ENCODE data around the gene CNTNAP3.
"Not testable (repeated sequence)": the region's sequence is repeated elsewhere in the genome, so short reads cannot be mapped to it uniquely, and the experiment has no call there.

CNTNAP3 gene
- 0 reads per million in 3 donors for total RNA-seq

DNA sequence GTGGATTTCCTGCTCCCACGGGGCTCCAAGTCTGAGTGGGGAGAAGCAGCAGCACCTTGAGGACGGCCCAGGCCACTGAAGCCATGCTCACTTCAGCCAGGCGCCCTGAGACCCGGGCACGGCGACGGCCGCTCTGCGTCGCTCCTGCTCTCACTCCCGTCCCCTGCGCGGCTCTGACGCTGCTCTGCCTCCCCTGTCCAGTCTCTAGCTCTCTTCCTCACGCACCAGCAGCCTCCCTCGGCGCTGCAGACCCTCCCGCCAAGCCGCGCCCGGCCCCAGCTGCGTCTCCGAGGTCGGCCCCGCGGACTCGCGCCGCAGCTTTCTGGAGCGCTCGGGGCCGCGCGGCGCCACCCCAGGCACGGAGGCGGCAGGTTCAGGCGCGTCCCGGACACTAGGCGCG, at the start of gene CNTNAP3:
CNTNAP3 (minus strand) TSS at position 188 of the 400 bp plus-strand sequence; CDS start at position 85, 103 bp downstream.
- not testable (repeated sequence) for H3K9me3 ChIP-seq (ENCODE audit: control insufficient read depth, low read length); H3K36me3 ChIP-seq (ENCODE audit: control insufficient read depth, insufficient read depth, low read length); H3K27me3 ChIP-seq (replicated peaks; ENCODE audit: control insufficient read depth, insufficient read depth, low read length, poor library complexity, severe bottlenecking); H3K27ac ChIP-seq (ENCODE audit: insufficient read depth, low read length, poor library complexity, severe bottlenecking); H3K4me3 ChIP-seq (ENCODE audit: insufficient read depth, low read depth, low read length, poor library complexity, severe bottlenecking); DNase-seq; H3K4me1 ChIP-seq (ENCODE audit: control insufficient read depth, insufficient read depth, low read length, poor library complexity, severe bottlenecking)

DNA sequence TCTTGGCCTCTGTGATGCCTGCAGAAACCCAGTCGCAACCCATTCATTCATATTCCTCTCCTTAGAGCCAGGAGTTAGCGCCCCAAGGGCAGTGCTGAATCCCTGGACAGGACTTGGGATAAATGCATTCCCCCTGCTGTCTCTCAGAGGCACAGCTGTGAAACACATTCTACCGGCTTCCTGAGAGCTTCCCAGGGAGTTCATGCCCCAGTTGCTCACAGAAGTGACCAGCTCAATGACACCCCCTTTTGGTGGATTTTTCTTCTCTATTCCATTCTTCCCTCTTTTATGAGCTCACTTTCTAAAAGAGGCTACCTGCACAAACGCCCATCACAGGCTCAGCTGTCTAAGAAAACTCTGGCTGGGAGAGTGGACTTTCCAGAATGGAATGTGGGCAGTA, 8.0 kb downstream of the CNTNAP3 start:
- DNase-seq; H3K36me3 ChIP-seq (ENCODE audit: control insufficient read depth, insufficient read depth, low read length): not testable (repeated sequence)

DNA sequence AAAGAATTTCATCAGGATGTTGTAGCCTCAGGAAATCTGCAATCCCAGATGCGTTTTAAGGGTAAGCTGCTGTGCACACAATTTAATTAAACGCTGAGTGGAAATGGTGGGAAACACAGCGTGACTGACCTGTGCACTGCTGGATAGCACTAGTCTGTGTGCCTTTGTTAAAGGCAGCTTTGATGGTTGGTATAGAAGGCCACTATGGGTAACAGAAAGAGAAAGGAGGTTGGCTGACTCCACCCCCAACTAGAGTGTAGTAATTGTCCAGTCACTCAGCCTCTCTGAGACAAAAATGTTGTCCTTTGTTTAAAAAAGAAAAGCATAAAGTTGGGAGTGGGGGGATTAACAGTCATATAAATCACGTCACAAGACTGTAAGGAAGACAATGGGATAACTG, 45.5 kb downstream of the CNTNAP3 start:
- not testable (repeated sequence) for DNase-seq; H3K4me1 ChIP-seq (ENCODE audit: control insufficient read depth, insufficient read depth, low read length, poor library complexity, severe bottlenecking); H3K9me3 ChIP-seq (ENCODE audit: control insufficient read depth, low read length); H3K36me3 ChIP-seq (ENCODE audit: control insufficient read depth, insufficient read depth, low read length); H3K27ac ChIP-seq (ENCODE audit: insufficient read depth, low read length, poor library complexity, severe bottlenecking); H3K27me3 ChIP-seq (replicated peaks; ENCODE audit: control insufficient read depth, insufficient read depth, low read length, poor library complexity, severe bottlenecking); H3K4me3 ChIP-seq (ENCODE audit: insufficient read depth, low read depth, low read length, poor library complexity, severe bottlenecking)

More for the DNA sequence above, 8.0 kb downstream of the CNTNAP3 start:
- H3K4me1 ChIP-seq (ENCODE audit: control insufficient read depth, insufficient read depth, low read length, poor library complexity, severe bottlenecking); H3K4me3 ChIP-seq (ENCODE audit: insufficient read depth, low read depth, low read length, poor library complexity, severe bottlenecking); H3K27ac ChIP-seq (ENCODE audit: insufficient read depth, low read length, poor library complexity, severe bottlenecking); H3K27me3 ChIP-seq (replicated peaks; ENCODE audit: control insufficient read depth, insufficient read depth, low read length, poor library complexity, severe bottlenecking); H3K9me3 ChIP-seq (ENCODE audit: control insufficient read depth, low read length): not testable (repeated sequence)

DNA sequence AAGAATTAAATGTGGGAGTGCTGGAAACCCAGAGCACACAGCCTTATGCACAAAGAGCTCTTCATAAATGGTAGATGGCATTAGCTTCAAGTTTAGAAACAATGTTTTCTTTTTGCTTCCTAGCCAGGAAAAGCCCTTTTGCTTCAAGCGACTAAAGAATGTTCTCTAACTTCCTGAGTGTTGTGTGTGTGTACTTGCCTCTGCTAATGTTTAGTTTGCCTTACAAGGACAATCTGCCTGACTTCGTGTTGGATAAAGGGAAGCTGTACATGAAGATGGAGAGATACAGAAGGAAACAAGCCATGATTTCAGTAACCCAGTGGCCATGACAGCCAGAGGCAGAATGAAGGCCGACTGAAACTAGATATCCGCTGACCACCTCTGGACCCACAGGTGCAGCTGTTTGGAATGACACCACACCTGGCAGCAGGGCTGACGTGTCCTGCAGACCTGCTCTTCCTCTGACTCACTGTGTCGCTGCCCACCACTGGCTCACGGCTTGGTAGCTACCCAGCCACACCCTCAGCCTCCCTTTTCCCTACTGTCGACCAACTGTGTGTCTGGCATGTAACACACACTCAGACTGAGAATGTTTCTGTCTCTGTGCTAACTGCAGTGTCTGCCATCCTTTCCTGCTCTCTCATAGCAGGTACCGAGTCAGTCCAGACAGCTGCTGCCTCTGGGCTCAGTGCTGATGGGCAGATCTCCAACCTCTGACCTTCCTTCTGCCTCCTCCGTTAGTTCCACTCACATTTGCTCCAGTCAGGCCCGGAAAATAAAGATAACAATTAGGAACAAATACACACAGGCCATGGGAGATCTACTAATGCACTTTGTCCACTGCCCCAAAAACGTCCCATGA, 55.6 kb downstream of the CNTNAP3 start:
- H3K27ac ChIP-seq (ENCODE audit: insufficient read depth, low read length, poor library complexity, severe bottlenecking); H3K4me1 ChIP-seq (ENCODE audit: control insufficient read depth, insufficient read depth, low read length, poor library complexity, severe bottlenecking); H3K27me3 ChIP-seq (replicated peaks; ENCODE audit: control insufficient read depth, insufficient read depth, low read length, poor library complexity, severe bottlenecking); H3K4me3 ChIP-seq (ENCODE audit: insufficient read depth, low read depth, low read length, poor library complexity, severe bottlenecking); H3K36me3 ChIP-seq (ENCODE audit: control insufficient read depth, insufficient read depth, low read length); H3K9me3 ChIP-seq (ENCODE audit: control insufficient read depth, low read length); DNase-seq: not testable (repeated sequence)

DNA sequence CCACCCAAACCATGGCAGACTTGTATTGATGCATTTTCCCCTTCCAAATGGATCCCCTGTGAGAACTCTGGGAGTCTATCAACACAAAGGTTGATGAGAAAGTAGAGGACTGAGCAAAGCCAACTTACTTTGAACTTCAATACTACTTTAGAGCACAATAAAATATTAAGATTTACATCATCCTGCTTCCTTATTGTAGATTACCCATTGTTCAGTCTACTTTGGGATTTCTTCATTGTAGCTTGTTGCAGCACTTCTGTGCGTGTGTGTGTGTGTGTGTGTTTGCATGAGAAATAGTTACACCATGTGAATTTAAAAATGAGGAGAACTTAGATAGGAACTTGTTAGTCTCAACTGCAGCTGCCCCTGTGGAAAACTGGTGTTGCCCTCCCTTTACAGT, 72.0 kb downstream of the CNTNAP3 start:
- not testable (repeated sequence) for H3K4me1 ChIP-seq (ENCODE audit: control insufficient read depth, insufficient read depth, low read length, poor library complexity, severe bottlenecking); DNase-seq; H3K27me3 ChIP-seq (replicated peaks; ENCODE audit: control insufficient read depth, insufficient read depth, low read length, poor library complexity, severe bottlenecking)

DNA sequence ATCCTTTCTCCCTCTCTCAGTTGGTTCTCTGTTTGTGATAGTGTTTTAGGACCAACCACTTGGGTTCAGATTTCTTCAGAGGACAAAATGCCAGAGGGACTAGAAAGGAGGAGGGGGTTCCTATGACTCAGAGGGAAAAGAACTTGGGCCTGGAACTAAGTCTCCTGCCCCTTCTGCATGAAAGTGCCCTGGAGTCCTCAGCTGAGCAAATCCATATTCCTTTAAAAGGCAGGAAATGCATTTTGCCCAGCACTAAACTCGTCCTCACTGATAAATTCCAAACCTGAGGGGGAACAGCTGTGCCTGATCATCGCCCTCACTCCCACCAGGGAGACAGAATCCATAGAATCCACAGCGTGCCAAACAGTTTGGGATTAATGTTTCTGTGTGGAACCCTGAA, 78.2 kb downstream of the CNTNAP3 start:
- not testable (repeated sequence) for H3K4me1 ChIP-seq (ENCODE audit: control insufficient read depth, insufficient read depth, low read length, poor library complexity, severe bottlenecking); H3K9me3 ChIP-seq (ENCODE audit: control insufficient read depth, low read length); H3K36me3 ChIP-seq (ENCODE audit: control insufficient read depth, insufficient read depth, low read length); DNase-seq; H3K27me3 ChIP-seq (replicated peaks; ENCODE audit: control insufficient read depth, insufficient read depth, low read length, poor library complexity, severe bottlenecking); H3K4me3 ChIP-seq (ENCODE audit: insufficient read depth, low read depth, low read length, poor library complexity, severe bottlenecking); H3K27ac ChIP-seq (ENCODE audit: insufficient read depth, low read length, poor library complexity, severe bottlenecking)

More for the DNA sequence above, 72.0 kb downstream of the CNTNAP3 start:
- H3K9me3 ChIP-seq (ENCODE audit: control insufficient read depth, low read length); H3K36me3 ChIP-seq (ENCODE audit: control insufficient read depth, insufficient read depth, low read length); H3K27ac ChIP-seq (ENCODE audit: insufficient read depth, low read length, poor library complexity, severe bottlenecking); H3K4me3 ChIP-seq (ENCODE audit: insufficient read depth, low read depth, low read length, poor library complexity, severe bottlenecking): not testable (repeated sequence)

DNA sequence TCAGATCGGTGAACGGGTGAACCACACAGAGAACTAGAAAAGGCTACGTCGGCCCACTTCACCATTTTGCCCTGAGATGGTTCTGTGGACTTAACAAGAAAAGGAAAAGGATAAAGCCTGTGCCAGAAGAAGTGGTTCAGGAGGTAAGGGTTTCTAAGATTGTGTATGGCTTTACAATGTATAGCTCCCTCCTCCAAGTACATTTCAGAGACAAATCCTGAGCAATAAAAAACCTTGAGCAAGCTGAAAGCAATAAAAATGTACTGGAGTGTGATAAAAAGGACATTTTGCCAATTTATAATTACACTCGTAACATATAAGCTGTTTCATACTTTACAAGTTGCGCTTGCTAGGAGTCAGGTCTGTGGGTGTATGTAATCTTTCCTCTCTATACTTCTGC, 81.3 kb downstream of the CNTNAP3 start:
- H3K36me3 ChIP-seq (ENCODE audit: control insufficient read depth, insufficient read depth, low read length); DNase-seq: not testable (repeated sequence)

DNA sequence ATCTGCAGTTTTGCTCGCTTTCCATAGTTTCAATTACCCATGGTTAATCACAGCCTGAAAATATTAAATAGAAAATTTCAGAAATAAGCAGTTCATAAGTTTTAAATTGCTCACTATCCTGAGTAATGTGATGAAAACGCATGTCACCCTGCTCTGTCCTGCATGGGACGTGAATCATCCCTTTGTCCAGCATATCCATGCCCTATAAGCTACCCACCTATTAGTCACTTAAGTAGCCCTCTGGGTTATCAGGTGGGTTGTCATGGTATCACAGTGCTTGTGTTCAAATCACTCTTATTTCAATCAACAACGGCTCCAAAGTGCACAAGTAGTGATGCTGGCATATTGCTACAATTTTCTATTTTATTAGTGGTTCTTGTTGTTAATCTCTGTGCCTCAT, 82.1 kb downstream of the CNTNAP3 start:
- not testable (repeated sequence) for H3K4me1 ChIP-seq (ENCODE audit: control insufficient read depth, insufficient read depth, low read length, poor library complexity, severe bottlenecking); H3K27me3 ChIP-seq (replicated peaks; ENCODE audit: control insufficient read depth, insufficient read depth, low read length, poor library complexity, severe bottlenecking); DNase-seq; H3K27ac ChIP-seq (ENCODE audit: insufficient read depth, low read length, poor library complexity, severe bottlenecking); H3K4me3 ChIP-seq (ENCODE audit: insufficient read depth, low read depth, low read length, poor library complexity, severe bottlenecking); H3K9me3 ChIP-seq (ENCODE audit: control insufficient read depth, low read length); H3K36me3 ChIP-seq (ENCODE audit: control insufficient read depth, insufficient read depth, low read length)

More for the DNA sequence above, 81.3 kb downstream of the CNTNAP3 start:
- not testable (repeated sequence) for H3K27me3 ChIP-seq (replicated peaks; ENCODE audit: control insufficient read depth, insufficient read depth, low read length, poor library complexity, severe bottlenecking); H3K27ac ChIP-seq (ENCODE audit: insufficient read depth, low read length, poor library complexity, severe bottlenecking); H3K4me1 ChIP-seq (ENCODE audit: control insufficient read depth, insufficient read depth, low read length, poor library complexity, severe bottlenecking); H3K9me3 ChIP-seq (ENCODE audit: control insufficient read depth, low read length); H3K4me3 ChIP-seq (ENCODE audit: insufficient read depth, low read depth, low read length, poor library complexity, severe bottlenecking)

DNA sequence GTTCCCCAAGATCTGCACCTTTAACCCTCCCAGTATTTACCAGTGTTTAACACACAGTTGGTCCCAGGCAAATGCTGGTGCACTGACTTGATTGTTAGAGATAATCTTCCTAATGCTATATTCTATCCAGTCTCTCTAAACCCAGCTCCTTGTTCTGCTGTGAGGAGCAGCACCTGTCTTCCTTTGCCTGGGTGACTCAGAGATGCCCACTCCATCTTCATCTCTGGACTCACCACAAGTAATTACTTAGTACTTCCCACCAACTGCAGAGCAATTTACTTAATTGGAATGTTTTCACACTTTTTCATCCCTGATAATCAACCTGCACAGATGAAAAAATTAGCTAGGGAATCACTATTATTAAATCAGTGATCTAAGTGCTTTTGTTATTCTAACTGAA, 87.6 kb downstream of the CNTNAP3 start:
- H3K4me1 ChIP-seq (ENCODE audit: control insufficient read depth, insufficient read depth, low read length, poor library complexity, severe bottlenecking); H3K9me3 ChIP-seq (ENCODE audit: control insufficient read depth, low read length); H3K4me3 ChIP-seq (ENCODE audit: insufficient read depth, low read depth, low read length, poor library complexity, severe bottlenecking); DNase-seq; H3K27me3 ChIP-seq (replicated peaks; ENCODE audit: control insufficient read depth, insufficient read depth, low read length, poor library complexity, severe bottlenecking); H3K36me3 ChIP-seq (ENCODE audit: control insufficient read depth, insufficient read depth, low read length); H3K27ac ChIP-seq (ENCODE audit: insufficient read depth, low read length, poor library complexity, severe bottlenecking): not testable (repeated sequence)

DNA sequence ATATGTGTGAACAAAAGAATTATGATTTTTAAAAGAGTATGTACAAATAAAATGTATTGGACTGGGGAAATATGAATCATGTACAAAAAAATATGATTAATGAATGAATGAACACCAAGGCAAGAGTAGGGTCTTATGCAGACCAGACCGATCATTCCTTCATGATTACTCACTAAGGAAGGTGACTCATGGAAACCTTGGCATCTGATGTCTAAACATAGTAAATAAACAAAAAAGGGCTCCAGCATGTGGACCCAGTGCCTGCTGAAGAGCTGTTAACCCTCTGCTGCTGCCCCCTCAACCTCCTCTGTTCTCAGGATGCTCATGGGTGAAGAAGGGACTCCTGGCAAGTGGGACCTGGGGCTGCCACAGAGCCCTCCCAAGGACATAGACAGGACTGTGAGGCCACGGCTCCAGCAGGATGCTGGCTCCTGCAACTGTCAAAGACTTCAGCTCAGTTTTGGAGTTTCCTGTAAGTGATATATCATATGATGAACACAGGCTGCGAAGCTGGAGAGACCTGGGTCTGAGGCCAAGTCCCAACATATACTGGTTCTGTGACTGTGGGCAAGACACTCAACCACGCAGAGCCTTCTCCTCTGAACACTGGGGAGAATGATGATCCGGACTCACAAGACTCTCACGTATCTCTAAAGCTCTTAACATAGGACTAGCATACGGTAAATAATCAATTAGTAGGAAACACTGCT, 89.8 kb downstream of the CNTNAP3 start:
- not testable (repeated sequence) for H3K27ac ChIP-seq (ENCODE audit: insufficient read depth, low read length, poor library complexity, severe bottlenecking); H3K9me3 ChIP-seq (ENCODE audit: control insufficient read depth, low read length); DNase-seq; H3K27me3 ChIP-seq (replicated peaks; ENCODE audit: control insufficient read depth, insufficient read depth, low read length, poor library complexity, severe bottlenecking); H3K36me3 ChIP-seq (ENCODE audit: control insufficient read depth, insufficient read depth, low read length); H3K4me3 ChIP-seq (ENCODE audit: insufficient read depth, low read depth, low read length, poor library complexity, severe bottlenecking); H3K4me1 ChIP-seq (ENCODE audit: control insufficient read depth, insufficient read depth, low read length, poor library complexity, severe bottlenecking)
